Chondrocyte (in vitro differentiated cells): ENCODE results near the gene MTAP. TPM values are rescaled to one million over a fixed set of nuclear protein-coding genes. Genes with fewer than 3 reads are reported as not detected.

Experiments
- DNase-seq: peaks from one replicate; pipeline ENCODE4 v3.0.0; 2021; ENCODE audit warnings: mixed read lengths, low spot score
- H3K27ac Mint-ChIP-seq: one replicate; pipeline ENCODE4 v1.8.0; 2021; ENCODE audit warnings: mild to moderate bottlenecking, moderate library complexity, mixed read lengths; ENCODE audit not compliant: unreplicated experiment
- H3K27me3 Mint-ChIP-seq: 2 replicates; pipeline ENCODE4 v1.8.0; 2021; ENCODE audit warnings: low read depth, mixed read lengths
- H3K36me3 Mint-ChIP-seq: 2 replicates; pipeline ENCODE4 v1.8.0; 2021; ENCODE audit warnings: low read depth, mixed read lengths
- H3K4me1 Mint-ChIP-seq: 2 replicates; pipeline ENCODE4 v1.8.0; 2021; ENCODE audit warnings: low read depth, mild to moderate bottlenecking, mixed read lengths
- H3K4me3 Mint-ChIP-seq: one replicate; pipeline ENCODE4 v1.8.0; 2021; ENCODE audit warnings: mild to moderate bottlenecking, moderate library complexity, mixed read lengths; ENCODE audit not compliant: unreplicated experiment
- H3K9me3 Mint-ChIP-seq: 2 replicates; pipeline ENCODE4 v1.8.0; 2021; ENCODE audit warnings: low read depth, mixed read lengths
- total RNA-seq: library from RNA; stranded (reverse); gene quantifications from 3 replicates; pipeline ENCODE4 v1.2.1, GENCODE V29; 2021
- TF ChIP-seq, protein P1 (sequence below): fragments of 200-600 bp; sonication (generic); IDR thresholded peaks from 2 replicates; pipeline ENCODE4 v1.5.0; 2021; ENCODE audit warnings: antibody characterized with exemption, mild to moderate bottlenecking, moderate library complexity

The MTAP gene
- total RNA-seq, 1 donor from 2014 or later, result 33.7 TPM

DNA sequence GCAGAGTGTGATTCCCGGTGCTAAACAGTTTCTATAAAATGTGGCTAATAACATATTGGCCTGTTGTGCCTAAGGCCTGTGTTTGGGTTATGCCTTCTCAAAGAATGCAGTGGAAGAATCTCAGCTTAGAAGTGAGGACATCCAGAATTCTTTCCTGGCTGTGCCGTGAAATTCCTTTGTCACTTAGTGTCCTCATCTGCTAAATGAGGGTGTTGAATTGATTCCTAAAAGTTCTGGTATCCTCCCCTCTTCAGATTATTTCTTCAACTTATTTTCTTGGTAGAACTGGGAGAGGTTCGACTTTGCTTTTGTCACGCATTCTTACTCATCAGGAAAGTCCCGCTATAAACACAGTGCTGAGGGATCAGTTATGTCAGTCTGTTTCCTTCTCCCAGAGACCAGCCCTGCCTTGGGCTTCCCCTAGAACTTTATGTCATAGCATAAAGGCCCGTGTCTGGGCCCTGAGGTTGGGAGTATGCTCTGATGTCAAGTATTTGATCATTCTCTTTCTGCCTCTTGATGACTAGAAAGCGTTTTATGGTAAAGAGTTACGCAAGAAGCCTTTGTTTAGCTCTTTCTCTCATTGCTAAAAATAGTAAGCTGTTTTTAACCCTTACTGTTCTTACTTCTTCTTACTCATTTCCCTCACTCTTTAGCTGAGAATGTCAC is 29.5 kb downstream of the MTAP start:
- TF ChIP-seq, protein P1, sequence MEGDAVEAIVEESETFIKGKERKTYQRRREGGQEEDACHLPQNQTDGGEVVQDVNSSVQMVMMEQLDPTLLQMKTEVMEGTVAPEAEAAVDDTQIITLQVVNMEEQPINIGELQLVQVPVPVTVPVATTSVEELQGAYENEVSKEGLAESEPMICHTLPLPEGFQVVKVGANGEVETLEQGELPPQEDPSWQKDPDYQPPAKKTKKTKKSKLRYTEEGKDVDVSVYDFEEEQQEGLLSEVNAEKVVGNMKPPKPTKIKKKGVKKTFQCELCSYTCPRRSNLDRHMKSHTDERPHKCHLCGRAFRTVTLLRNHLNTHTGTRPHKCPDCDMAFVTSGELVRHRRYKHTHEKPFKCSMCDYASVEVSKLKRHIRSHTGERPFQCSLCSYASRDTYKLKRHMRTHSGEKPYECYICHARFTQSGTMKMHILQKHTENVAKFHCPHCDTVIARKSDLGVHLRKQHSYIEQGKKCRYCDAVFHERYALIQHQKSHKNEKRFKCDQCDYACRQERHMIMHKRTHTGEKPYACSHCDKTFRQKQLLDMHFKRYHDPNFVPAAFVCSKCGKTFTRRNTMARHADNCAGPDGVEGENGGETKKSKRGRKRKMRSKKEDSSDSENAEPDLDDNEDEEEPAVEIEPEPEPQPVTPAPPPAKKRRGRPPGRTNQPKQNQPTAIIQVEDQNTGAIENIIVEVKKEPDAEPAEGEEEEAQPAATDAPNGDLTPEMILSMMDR, result no peak
- no peak overlapping the region for H3K4me3 Mint-ChIP-seq
- H3K27ac Mint-ChIP-seq, result peak overlapping the region; percentile 41
- no peaks in the 10 kb centered on the region for H3K27me3 Mint-ChIP-seq
- peaks cover 32% of the 10 kb centered on the region for H3K36me3 Mint-ChIP-seq
- no peak for DNase-seq
- peaks cover 3% of the 10 kb centered on the region for H3K9me3 Mint-ChIP-seq
- H3K4me1 Mint-ChIP-seq, result peaks cover 24% of the 10 kb centered on the region

DNA sequence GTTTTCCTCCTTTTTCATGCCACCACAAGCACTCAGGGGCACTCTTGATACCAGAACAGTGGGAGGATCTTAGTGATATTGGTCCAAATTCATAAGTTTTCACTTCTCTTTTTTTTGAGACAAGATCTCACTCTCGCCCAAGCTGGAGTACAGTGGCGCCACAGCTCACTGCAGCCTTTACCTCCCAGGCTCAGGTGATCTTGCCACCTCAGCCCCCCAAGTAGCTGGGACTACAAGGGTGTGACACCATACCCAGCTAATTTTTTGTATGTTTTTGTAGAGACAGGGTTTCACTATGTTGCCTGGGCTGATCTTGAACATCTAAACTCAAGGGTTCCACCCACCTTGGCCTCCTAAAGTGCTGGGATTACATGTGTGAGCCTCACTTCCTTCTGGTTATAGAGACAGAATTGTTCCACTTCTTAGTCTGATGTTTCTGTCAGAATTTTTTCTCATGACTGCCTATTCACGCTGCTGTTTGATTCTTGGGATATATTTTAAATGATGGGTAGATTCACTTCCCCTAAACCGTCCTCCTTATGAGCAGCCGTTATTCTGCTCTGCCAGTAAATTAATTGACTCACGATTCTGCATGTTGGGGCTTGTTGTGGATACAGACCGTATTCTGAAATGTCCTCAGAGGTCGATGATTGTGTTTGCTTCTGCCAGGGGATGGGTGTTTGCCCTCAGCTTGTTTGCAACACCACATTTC is 30.8 kb downstream of the MTAP start:
- Mint-ChIP-seq H3K4me1 (peaks cover 29% of the 10 kb centered on the region), H3K9me3 (peaks cover 3% of the 10 kb centered on the region), H3K27ac (no peak overlapping the region), H3K4me3 (no peak overlapping the region), H3K27me3 (no peaks in the 10 kb centered on the region), H3K36me3 (peaks cover 39% of the 10 kb centered on the region)
- TF ChIP-seq, protein P1, result no peak
- no peak for DNase-seq

DNA sequence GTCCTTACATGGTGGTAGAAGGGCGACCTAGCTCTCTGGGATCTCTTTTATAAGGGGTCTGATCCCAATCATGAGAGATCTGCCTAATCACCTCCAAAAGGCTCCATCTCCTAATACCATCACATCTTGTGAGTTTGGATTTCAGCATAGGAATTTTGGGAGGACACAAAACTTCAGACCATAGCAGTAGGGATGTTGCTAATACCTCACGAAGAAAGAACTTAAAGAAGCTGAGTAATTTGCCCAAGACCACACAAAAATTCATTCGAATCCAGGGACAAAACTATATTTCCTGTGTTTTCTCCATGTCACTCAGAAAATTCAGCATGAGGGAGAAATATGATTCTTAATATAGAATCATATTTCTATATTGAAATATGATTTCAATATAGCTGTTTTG is 32.7 kb downstream of the MTAP start:
- Mint-ChIP-seq H3K36me3 (peaks cover 38% of the 10 kb centered on the region), H3K9me3 (peaks cover 3% of the 10 kb centered on the region), H3K4me1 (peaks cover 29% of the 10 kb centered on the region), H3K4me3 (no peak overlapping the region), H3K27me3 (no peaks in the 10 kb centered on the region), H3K27ac (no peak overlapping the region)
- no peak for DNase-seq
- TF ChIP-seq, protein P1, result no peak

DNA sequence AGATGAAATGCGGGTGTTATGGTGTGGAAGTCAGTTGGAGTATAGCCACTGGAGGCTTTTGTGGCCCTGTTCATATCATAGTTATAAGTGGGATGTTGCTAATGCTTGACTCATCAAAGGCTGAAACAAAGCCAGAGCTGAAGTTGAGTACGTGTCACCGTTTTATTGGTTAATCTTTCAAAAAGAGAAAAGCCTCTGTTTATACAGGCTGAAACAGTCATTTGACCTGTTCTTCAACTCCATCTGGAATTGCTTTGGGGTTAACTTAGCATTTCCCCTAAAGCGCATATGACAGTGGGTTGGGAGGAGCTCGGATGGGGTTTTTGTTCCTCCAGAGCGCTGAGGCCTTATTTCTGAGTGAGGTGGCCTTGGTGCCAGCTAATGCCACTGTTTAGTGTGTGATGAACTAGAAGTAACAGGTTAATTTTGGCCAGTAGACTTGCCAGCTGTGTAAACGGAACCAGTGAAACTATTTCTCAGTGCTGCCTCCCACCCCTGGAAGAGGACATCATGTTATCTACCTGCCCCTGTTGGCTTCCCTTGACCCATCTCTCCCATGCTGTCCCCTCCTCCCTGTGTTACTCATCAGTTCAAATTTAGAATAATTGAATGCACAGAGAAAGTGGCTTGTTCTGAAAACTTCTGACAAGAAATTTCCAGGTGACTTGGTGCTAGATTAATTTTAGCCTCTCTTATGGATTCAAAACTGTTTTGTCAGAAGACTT is 34.2 kb downstream of the MTAP start:
- Mint-ChIP-seq H3K27ac (peak overlapping the region; percentile 57), H3K27me3 (no peaks in the 10 kb centered on the region), H3K4me3 (no peak overlapping the region), H3K4me1 (peaks cover 29% of the 10 kb centered on the region), H3K9me3 (peaks cover 10% of the 10 kb centered on the region), H3K36me3 (peaks cover 48% of the 10 kb centered on the region)
- TF ChIP-seq, protein P1, result no peak
- DNase-seq, result no peak

DNA sequence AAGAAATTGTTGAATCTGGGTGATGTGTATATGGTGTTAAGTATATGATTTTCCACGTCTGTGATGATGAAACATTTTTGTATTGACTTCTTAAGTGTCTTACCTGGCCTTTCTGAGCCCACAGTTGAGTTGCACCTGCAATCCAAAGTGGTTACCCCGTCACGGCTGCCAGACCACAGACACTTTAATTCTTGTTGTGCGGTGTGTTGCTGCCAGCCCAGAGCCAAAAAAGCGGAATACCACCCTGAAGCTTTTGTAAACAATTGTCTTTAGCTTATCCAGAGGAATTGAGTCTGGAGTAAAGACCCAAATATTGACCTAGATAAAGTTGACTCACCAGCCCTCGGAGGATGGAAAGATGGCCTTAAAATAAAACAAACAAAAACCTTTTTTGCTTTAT is 35.1 kb downstream of the MTAP start:
- TF ChIP-seq, protein P1, result no peak
- Mint-ChIP-seq H3K9me3 (peaks cover 17% of the 10 kb centered on the region), H3K36me3 (peaks cover 53% of the 10 kb centered on the region), H3K27me3 (no peaks in the 10 kb centered on the region), H3K4me3 (no peak overlapping the region), H3K27ac (no peak overlapping the region), H3K4me1 (peaks cover 21% of the 10 kb centered on the region)
- DNase-seq, result no peak
